ENCODE measurements around the gene ATP2B1.

DNA sequence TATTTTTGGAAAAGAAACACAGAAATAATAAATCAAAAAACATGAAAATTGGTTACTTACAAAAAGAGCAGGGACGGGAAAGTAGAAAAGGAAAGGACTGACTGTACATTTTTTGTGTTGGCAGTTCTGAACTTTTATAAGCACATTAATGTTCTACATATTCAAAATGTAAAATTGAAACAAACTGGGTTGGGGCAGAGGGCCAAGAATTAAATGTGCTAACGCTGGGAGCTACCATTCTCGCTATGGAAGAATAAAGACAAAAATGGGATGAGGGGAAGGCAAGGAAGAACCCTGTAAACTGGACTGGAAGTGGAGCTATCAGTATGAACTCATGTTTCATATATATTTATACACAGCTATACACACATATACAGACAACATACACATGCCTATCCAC, 24.5 kb downstream of the ATP2B1 start:
- TF ChIP-seq, protein P1, sequence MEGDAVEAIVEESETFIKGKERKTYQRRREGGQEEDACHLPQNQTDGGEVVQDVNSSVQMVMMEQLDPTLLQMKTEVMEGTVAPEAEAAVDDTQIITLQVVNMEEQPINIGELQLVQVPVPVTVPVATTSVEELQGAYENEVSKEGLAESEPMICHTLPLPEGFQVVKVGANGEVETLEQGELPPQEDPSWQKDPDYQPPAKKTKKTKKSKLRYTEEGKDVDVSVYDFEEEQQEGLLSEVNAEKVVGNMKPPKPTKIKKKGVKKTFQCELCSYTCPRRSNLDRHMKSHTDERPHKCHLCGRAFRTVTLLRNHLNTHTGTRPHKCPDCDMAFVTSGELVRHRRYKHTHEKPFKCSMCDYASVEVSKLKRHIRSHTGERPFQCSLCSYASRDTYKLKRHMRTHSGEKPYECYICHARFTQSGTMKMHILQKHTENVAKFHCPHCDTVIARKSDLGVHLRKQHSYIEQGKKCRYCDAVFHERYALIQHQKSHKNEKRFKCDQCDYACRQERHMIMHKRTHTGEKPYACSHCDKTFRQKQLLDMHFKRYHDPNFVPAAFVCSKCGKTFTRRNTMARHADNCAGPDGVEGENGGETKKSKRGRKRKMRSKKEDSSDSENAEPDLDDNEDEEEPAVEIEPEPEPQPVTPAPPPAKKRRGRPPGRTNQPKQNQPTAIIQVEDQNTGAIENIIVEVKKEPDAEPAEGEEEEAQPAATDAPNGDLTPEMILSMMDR (IDR thresholded peaks at IDR 0.05) = no peak
- no peak for TF ChIP-seq POLR2A (IDR thresholded peaks at IDR 0.05)
